Upper lobe of left lung (tissue), 4 donors: ENCODE data around the gene CHCHD2.

Source experiments
- EP300 ChIP-seq, 4 donors: sonication (generic); formaldehyde crosslinking; IDR thresholded peaks; one replicate each; pipeline ENCODE4 v1.5.1; 2017; ENCODE audit warnings: antibody characterized with exemption in 4 of 4, control low read depth in 2 of 4
- POLR2A ChIP-seq, 4 donors: fragments of 450-650 bp; IDR thresholded peaks; one replicate each; pipeline ENCODE4 v1.5.1; 2016 to 2017; ENCODE audit warnings: antibody characterized with exemption in 4 of 4, mild to moderate bottlenecking in 2 of 4
- POLR2AphosphoS5 ChIP-seq, 2 donors: sonication (generic); formaldehyde crosslinking; IDR thresholded peaks; one replicate each; pipeline ENCODE4 v1.5.1; 2017; ENCODE audit warnings: antibody characterized with exemption in 2 of 2
- TF ChIP-seq, protein P1 (sequence below), 6 experiments: fragments of 450-650 bp in 4 of 6; fragments of 200-600 bp in 2 of 6; sonication (generic) in 2 of 6; IDR thresholded peaks; one replicate each; pipeline ENCODE4 v1.5.1; 2016 to 2019; ENCODE audit warnings: antibody characterized with exemption in 6 of 6

DNA sequence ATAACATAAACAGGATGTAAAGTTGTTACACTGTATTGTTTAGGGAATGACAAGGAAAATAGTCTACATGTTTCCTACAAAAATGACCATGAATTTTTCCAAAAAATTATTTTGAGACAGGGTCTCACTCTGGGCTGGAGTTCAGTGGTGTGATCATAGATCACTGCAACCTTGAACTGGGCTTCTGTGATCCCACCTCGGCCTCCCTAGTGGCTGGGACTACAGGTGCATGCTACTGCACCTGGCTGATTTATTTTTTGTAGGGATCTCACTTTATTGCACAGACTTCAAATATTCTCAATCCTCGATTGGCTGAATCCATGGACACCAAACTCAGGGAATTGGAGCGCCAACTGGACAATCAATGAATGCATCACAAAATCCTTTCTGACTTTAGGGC is 6.6 kb downstream of the CHCHD2 start:
- TF ChIP-seq POLR2AphosphoS5 (IDR thresholded peaks at IDR 0.05) (no peak), EP300 (IDR thresholded peaks at IDR 0.05) (no peak), POLR2A (IDR thresholded peaks at IDR 0.05) (no peak)
- TF ChIP-seq, protein P1, sequence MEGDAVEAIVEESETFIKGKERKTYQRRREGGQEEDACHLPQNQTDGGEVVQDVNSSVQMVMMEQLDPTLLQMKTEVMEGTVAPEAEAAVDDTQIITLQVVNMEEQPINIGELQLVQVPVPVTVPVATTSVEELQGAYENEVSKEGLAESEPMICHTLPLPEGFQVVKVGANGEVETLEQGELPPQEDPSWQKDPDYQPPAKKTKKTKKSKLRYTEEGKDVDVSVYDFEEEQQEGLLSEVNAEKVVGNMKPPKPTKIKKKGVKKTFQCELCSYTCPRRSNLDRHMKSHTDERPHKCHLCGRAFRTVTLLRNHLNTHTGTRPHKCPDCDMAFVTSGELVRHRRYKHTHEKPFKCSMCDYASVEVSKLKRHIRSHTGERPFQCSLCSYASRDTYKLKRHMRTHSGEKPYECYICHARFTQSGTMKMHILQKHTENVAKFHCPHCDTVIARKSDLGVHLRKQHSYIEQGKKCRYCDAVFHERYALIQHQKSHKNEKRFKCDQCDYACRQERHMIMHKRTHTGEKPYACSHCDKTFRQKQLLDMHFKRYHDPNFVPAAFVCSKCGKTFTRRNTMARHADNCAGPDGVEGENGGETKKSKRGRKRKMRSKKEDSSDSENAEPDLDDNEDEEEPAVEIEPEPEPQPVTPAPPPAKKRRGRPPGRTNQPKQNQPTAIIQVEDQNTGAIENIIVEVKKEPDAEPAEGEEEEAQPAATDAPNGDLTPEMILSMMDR (IDR thresholded peaks at IDR 0.05): no peak
